GM19240 (cell line): Measurements from ENCODE around the gene NKRF.
"Not testable (repeated sequence)": the region's sequence is repeated elsewhere in the genome, so short reads cannot be mapped to it uniquely, and the experiment has no call there.

Experiments used
- DNase-seq: peaks from one replicate; pipeline ENCODE4 v3.0.0; 2011; ENCODE audit warnings: low spot score; ENCODE audit not compliant: insufficient read length

NKRF gene

GRCh38 chrX:119606280-119607017 lies at the start of gene NKRF:
Gene NKRF (minus strand): TSS chrX:119606424.
- peak; percentile 44 for DNase-seq

- no peak for DNase-seq
These were observed 48.9 kb upstream of the NKRF start for GRCh38 chrX:119655125-119655524.

- no peak for DNase-seq
These were observed 47.9 kb upstream of the NKRF start for GRCh38 chrX:119654112-119654531.

- DNase-seq: no peak
These were observed 42.2 kb upstream of the NKRF start for GRCh38 chrX:119648421-119648775.

- peak; percentile 72 for DNase-seq
These were observed 41.6 kb upstream of the NKRF start for GRCh38 chrX:119647552-119648420.

GRCh38 chrX:119647089-119647488 lies 40.9 kb upstream of the NKRF start:
- DNase-seq: no peak

GRCh38 chrX:119646515-119646914 lies 40.3 kb upstream of the NKRF start:
- DNase-seq: no peak

GRCh38 chrX:119643696-119644095 lies 37.5 kb upstream of the NKRF start:
- no peak for DNase-seq

- DNase-seq: no peak
These were observed 34.5 kb upstream of the NKRF start for GRCh38 chrX:119640731-119641170.

- DNase-seq: no peak
These were observed 32.7 kb upstream of the NKRF start for GRCh38 chrX:119638725-119639471.

- not testable (repeated sequence) for DNase-seq
These were observed 31.2 kb upstream of the NKRF start for GRCh38 chrX:119637421-119637820.

- DNase-seq: peak; percentile 29
These were observed 30.2 kb upstream of the NKRF start for GRCh38 chrX:119636419-119636818.

GRCh38 chrX:119635799-119636198 lies 29.6 kb upstream of the NKRF start:
- no peak for DNase-seq

GRCh38 chrX:119635179-119635578 lies 29.0 kb upstream of the NKRF start:
- peak; percentile 34 for DNase-seq

GRCh38 chrX:119625843-119626242 lies 19.6 kb upstream of the NKRF start:
- no peak for DNase-seq

GRCh38 chrX:119624951-119625668 lies 18.9 kb upstream of the NKRF start:
- no peak for DNase-seq

- DNase-seq: no peak
These were observed 18.2 kb upstream of the NKRF start for GRCh38 chrX:119624417-119624816.

- DNase-seq: no peak
These were observed 16.4 kb upstream of the NKRF start for GRCh38 chrX:119622356-119623232.

- no peak for DNase-seq
These were observed 12.2 kb upstream of the NKRF start for GRCh38 chrX:119618439-119618838.

- DNase-seq: no peak
These were observed 11.4 kb upstream of the NKRF start for GRCh38 chrX:119617517-119618164.
